HG03196 (cell line): ENCODE results near the gene TM4SF4.

Experiments used
- ATAC-seq: cut with Tn5 transposase; IDR thresholded peaks from one replicate; pipeline ENCODE4 v1.9.1; 2021; ENCODE audit not compliant: unreplicated experiment

Gene TM4SF4

DNA sequence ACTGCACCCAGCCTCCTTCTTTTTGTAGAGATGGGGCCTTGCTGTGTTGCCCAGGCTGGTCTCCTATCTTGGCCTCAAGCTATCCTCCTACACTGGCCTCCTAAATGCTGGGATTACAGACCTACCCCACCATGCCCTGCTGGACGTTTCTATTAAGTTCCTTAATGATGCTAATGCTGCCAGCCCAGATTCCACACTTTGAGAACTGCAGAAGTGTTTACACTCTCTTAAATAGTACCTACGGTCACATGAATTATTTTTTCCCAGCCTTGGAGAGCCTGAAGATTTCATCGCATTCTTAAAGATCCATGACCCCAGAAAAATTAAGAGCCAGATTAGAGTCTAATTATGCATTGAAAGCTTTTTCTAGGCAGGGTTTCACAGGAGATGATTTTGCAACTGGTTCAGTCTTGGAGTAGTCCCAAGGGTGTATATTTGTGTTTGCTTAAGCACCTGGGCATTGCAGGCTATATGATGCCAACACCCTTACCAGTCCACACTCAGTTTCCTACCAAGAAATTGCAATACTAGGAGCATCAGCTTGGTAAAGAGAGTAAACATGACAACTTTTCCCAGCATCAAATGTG, 36.6 kb downstream of the TM4SF4 start:
- ATAC-seq: no peak

DNA sequence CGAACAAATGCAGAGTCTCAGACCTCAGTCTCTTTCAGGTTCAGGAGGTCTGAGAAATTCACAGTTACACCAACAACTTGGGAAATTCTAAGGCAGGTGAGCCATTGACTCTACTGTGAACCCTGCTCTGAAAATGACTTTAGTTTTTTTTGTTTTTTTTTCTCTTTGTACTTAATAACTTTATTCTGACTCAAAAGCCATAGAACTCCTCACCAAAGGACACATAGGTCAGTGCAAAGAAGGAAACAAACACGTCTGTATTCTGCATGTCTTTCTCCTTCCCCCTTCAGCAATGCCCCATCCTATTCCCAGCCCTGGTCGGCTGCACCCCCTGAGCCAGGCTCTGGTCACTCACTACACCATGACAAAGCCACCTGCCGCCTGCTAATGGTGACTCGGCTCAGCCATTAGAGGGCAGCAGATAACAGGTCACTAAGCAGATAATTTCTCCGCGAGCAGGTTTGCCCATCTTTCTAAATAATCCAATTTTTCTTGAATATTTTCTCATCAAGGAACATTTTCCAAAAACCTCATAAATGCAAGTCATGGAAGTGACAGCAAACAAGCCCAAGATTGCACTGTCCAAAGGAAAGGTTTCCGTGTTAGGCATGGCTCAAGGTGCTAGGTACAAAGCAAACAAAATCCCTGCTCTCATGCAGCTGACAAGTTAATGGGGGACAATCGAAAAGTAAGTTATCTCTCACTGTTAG, 37.7 kb downstream of the TM4SF4 start:
- ATAC-seq: peak; percentile 76

DNA sequence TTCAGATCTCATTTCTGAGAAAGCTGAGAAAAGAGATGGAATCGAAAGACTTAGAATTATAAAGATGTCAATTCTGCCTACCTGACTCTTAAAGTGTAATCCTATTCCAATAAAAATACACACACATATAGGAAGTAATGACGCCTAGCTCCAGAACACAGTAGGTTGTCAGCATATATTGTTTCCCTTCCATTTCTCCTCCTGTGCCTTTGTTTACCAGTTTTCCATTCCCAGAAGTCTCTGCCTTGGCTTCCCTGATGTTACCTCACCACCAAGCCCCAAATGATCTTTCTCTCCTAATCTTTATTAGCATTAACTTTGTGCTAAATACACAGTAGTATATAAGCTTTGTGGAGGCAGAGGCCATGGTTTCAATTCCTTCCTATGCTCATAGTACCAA, 40.0 kb downstream of the TM4SF4 start:
- ATAC-seq: no peak

DNA sequence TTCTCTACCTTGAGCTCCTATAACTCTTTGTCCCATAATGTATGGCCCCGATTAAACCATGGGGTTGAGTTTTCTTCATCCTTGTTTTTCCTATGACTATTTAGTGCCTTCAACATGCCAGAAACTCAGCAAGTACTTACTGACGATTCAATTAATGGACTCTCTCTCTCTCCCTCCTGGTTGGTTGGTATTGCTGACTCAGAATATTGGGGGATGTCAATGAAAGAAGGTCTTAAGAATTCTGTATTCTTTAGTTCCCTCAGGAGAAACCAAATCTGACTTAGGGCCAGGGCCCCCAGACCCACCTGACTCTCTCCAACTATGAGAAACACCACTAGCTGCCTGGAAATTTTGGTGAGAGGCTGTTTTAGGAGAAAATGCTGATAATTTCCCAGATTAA, 40.8 kb downstream of the TM4SF4 start:
- ATAC-seq: no peak

DNA sequence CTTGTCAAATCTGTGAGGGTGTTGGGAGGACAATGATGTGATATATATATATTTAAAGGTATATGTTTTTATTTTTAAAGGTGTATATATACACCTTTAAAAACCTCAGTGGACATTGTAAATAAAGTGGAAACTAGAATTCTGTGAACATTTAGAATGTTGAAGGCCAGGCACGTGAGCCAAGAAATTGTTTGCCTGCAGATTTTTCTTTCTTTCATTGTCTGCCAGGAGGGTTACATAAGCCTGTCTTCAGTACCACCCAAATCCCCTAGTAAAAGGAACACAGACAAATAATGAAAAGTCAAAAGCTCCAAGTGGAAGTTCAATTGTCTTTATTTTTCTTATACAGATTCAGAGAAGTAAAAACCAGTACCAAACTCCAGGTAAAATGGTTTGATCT, 42.4 kb downstream of the TM4SF4 start:
- ATAC-seq: no peak

DNA sequence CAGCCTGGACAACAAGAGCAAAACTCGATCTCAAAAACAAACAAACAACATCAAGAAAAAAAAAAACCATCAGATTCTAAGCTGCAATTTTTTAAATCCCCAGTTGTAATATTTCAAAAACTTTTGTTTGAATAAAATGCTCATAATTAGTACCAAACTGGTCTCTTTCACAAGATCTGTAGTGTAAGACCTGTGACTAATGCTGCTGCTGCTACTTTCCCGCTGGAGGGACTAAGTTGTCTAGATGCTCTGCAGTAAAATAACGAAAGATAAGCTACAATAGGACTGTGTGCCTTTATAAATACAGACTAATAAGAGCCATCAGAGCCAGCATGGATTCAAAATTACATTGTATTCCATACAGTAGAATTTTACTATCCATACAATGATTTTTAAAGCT, 45.4 kb downstream of the TM4SF4 start:
- no peak for ATAC-seq

DNA sequence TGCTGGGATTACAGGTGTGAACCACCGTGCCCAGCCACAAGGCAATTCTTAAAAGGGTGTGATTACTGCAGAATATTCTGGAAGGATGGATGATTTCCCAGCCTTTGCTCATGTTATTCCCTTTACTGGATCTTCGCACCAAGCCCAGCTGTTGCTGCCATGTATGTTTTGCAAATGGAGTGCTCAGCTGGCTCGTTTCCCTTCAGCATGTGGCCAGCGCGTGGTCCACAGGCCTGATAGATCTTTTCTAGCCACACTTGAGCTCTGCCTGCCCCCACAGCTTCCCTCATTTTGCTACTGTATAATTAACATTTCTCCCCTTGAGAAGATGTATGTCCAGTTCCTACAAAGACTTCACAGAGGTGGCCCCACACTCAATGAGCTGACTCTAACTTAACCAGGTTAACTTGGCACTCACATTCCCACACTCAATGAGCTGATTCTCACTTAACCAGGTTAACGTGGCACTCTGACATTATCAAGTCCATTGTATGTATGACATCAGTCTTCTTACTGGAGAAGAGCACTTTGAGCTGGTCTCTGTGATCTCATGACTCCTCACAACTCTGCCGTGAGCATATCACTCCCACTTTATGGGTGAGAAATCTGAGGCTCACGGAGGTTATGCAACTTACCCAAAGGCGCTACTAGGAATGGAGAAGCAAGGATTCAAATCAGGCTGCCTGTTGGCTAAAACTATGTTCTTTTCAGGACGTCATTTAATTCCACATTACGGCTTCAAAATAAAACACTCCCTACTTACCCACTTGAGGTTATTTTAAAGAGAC, 49.2 kb downstream of the TM4SF4 start:
- ATAC-seq: no peak

DNA sequence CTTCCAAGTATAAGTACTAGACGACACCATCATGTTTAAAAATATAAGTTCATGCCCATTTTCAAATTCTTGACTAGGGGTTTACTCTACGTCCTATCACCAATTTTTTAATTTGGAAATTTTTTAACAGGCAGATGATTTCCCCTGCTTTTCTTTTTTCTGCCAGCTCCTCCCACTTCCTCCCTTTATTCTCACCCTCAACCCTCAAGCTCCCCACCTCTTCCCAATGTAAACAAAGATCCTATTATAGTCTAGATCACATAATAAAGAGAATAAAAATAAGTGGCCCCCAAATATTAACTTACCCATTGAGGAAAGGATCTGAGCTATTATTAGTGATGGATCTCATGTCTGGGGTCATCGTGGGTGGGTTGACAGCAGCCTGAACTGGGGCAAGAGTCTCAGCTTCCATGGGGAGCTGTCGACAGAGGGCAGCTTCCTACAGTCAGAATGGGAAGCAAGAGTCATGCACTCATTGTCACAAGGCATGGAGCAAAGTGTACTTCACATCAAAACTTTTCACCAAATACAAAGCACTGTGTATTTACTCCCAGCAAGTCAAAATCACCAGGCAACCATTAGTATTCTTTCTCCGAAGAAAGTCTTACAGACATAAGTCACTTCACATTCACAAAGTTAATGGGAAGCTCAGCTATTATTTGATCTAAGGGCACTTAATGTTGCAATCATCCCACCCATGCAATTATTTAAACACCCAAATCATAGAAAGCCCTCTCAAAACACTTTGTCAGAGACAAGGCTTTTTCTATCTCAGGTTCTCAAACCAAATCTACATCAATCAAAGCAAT, 53.2 kb downstream of the TM4SF4 start:
- no peak for ATAC-seq

DNA sequence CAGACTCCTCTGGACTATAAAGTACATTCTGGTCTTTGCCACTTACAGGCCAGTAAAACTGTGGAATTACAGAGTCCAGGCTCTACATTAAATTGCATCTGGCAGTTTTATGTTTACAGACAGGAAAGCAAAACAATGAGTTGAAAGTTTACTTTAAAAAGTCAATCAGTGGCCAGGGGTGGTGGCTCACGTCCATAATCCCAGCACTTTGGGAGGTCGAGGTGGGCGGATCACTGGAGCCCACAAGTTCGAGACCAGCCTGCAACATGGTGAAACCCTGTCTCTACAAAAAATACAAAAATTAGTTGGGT, 53.8 kb downstream of the TM4SF4 start:
- ATAC-seq: no peak

DNA sequence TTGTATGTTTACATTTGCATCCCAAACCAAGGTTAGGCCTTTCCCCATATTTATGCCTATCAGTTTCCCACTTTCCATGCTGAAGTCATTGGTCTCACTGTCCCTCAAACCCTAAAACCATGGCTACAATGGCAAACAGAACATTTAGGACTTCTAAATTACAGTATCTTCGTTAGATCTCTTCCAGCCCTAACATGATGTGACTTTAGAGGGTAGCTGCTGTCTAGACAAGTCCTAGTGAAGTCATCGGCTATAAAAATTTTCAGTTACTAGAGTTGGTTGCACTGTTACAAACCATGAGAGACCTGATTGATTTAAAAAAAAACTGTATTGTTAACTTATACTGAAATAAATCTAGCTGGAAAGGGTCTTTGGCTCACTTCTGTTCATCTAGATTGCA, 54.6 kb downstream of the TM4SF4 start:
- ATAC-seq: no peak

DNA sequence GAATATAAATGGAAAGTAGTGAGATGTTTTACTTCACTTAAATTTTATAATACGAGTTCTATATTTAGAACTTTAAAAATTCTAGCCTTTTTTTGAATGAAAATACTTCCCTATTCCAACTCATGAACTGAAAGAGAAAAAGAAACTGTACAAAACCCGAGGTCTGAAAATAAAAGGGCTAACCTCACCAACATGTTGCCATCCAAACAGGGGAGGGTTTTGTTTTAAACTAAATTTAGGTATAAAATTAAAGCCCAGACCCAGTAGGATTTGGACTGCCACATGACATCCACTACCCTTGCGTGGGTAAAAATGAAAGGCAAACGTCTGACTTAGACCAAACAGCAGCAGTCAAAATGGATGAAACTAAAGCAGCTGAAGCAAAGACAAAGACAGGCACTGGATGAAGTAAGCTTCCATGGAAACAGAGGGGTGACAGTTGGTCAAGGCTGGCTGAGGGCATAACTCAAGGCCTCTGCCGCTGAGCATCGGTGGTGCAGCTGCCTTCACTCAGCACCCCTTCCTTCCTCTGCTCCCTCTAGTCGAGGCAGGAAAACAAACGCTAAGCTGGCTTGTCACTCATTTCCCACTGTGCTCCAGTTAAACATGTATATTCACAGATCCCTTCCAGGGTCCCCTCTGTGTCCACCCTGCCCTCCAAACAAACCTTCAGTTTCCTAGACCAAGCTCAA, 58.1 kb downstream of the TM4SF4 start:
- ATAC-seq: no peak

DNA sequence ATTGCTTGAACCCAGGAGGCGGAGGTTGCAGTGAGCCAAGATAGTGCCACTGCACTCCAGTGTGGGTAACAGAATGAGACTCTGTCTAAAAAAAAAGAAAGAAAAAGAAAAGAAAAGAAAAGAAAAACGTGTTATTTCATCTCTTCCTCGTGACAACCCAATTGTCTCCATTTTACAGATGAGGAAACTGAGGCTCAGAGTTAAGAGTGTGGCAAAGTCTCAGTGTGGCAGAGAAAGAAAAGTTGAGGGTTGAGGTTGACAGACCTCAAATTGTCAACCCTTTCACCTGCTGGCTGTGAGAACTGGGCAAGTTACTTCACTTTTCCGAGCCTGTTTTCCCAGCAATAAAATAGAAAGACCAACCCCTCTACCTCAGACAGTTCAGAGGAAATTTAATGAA, 59.6 kb downstream of the TM4SF4 start:
- ATAC-seq: no peak

DNA sequence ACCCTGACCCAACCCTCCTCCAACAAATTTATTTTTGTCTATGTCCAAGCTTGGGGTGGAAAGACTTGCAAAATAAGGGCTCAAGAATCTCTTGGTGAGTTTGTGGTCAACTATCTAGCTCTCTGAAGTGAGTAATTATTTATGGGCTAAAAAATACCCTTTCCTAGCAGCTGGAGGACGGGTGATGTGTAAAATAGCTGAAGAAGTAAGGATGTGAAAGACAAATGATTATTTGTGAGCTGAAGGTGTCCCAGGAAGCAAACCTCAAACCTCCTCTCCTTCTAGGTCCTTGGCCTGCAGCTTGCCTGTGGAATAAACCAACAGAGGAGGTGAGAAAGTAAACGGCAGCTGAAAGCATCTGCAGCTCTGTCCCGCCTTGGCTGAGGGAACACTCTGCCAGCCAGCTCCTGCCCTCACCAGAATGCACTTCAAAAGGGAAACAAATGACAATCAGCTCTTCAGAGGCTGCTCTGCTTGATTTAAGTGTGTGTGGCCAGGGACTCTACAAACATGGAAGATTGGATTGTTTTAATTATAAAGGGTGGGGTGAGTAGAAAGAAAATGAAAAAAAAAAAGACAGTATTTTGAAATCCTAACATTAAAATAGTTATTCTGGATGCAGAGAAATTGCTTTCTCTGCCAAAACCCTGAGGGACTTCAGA, 60.3 kb downstream of the TM4SF4 start:
- ATAC-seq: no peak

DNA sequence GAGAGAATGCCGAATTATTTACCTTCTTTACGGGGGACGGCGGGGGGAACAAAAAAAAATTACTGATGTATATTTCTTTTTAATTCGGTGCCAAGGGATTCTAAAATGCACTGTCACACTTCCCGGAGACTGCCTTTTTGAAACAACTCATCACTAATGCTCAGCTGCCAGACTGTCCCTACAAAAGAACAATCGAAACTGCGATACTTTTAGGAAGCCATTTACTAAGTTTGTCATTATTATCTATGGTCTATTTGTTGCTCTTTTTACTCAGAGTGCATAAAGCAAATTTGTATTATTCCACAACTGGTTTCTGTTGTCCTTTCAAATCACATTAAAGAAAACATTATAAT, 60.8 kb downstream of the TM4SF4 start:
- ATAC-seq: no peak

DNA sequence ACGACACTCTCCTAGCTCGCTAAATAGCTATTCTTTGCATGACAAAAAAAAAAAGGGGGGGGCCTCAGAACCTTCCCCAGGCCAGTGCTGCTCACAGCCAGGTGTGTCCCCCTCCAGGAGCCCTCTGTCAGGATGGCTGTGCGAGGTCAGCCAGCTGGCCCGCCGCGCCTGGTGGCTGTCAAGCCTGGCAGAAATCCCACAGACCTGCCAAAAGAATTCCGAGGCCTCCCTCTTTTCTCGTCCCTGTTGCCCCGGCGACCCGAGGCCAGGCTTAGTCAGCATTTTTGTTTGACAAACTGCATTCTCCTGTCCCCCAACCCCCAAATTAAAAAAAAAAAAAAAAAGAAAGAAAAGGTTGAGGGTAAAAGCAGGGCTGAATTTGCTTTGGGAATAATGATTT, 61.9 kb downstream of the TM4SF4 start:
- ATAC-seq: no peak

DNA sequence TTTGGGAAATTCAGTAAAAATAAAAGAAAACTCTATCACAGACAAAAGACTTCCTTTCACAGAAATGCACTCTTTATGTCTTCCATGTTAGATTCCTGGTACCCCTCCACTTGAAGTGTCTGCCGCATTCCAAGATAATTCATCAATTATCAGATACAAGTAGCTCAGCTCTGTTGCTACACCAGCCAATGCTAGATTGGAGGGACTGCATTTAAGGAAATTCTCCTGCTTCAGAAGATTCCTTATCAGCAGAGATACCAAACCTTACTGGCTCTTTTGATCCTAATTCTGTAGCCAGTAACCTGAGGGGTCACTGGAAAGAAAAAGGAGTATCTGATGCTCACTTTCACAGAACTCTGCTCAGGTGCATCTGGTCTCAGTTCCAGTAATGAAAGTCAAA, 63.9 kb downstream of the TM4SF4 start:
- ATAC-seq: no peak

DNA sequence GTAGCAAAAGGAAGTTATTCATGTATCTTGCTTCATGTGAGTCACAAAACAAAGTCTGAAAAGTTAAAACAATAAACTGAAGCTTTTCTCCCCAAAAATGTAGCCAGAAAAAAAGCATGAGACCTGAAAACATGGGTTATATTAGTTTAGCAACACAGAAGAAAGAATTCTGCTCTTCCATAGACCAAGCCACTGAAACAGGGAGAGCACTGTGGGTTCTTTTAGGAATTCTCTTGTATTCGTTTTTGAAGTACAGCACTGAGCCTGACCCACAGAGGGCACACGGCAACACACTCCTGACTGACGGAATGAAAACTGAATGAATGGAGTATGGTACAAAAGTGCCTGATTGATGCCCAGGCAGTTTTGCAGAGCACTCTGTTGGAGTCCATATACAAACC, 66.6 kb downstream of the TM4SF4 start:
- ATAC-seq: no peak

DNA sequence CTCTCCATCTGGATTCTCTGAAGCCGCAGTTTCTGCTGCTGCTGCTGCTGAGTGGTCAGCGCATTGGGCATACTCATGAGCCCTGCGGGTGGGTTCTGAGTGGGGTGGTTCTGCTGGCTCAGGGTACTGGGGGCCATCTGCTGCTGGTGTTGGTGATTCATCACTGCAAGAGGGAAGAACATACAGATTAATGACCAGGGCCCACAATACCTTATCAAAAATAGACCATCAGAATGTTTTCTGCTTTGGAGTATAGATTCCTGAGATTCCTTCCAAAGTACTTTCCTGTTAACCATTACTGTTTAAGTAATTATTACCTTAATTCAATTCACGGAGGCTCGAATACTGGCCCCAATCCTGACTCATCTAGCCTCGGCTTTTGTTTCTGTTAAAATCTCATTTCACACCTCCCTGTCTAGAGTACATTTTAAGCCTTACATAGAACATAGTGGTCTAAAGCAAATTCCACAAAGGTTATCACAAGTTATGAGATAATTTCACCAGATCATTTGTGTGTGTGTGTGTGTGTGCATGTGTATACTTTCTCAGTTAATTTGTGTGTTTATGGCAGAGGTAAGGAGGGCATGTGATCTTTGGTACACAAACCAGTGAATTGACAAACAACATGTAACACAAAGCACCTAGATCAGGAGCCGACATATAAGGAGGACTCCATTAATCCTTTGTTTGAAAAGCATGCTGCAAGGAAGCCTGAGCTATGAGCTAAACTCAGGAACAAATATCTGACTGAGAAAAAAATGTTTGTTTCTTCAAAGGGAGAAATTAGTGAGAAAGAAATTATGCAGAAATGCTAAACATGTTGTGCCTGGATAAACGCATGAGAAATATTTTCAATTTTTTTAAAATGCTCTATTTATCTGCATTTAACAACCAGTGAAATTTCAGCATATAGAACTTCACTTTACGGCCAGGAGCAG, 68.1 kb downstream of the TM4SF4 start:
- no peak for ATAC-seq

DNA sequence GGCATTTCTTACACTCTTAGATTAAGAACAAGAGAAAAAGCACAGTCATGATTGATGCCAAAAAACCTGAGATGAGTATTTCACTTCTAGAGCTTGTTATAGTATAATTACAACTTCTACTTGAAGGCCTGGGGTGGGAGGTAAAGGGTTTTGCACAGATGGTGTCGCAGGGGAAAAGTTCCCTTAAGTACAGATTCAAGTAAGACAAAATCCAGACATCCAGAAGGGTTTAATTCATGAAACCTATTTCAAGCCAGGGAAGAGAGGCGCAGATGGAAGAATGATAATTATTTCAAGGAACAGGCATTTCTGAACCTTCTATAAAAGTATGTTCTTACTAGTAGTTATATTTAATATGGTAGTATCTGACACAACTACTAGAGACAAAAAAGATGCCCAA, 70.6 kb downstream of the TM4SF4 start:
- no peak for ATAC-seq

DNA sequence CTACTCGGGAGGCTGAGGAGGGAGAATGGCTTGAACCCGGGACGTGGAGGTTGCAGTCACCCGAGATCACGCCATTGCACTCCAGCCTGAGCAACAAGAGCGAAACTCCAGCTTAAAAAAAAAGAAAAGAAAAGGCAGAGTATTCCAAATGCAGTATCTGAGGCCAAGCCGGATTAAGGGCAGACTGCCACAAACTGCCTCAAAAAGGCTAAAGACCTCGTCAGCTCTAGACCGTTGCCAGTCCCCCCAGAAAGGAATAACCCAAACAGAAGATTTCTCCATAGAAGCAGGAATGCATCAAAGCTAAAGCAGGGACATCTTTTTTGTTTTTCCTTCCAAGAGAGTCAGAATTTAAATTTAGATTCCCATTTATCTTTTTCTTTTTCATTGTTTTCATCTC, 72.9 kb downstream of the TM4SF4 start:
- ATAC-seq: no peak
